Activated gamma-delta T cell treated with anti-CD3 and anti-CD28 coated beads, Interleukin-2, amount 50 U/mL, for 16 hours (primary cell): Measurements from ENCODE around the gene DDA1.

Source experiments
- DNase-seq: peaks from one replicate; pipeline ENCODE4 v3.0.0-alpha.2; 2020; ENCODE audit warnings: low read depth

DDA1 gene

GRCh38 chr19:17312189-17313113, 3.1 kb downstream of the DDA1 start:
- no peak for DNase-seq

- no peak for DNase-seq
Measured at GRCh38 chr19:17314007-17314593, 4.7 kb downstream of the DDA1 start.

- DNase-seq = no peak
Measured at GRCh38 chr19:17318966-17319365, 9.6 kb downstream of the DDA1 start.

GRCh38 chr19:17319473-17320238, 10.3 kb downstream of the DDA1 start:
- DNase-seq = no peak

- no peak for DNase-seq
Measured at GRCh38 chr19:17320435-17320834, 11.1 kb downstream of the DDA1 start.

GRCh38 chr19:17321655-17322489, 12.5 kb downstream of the DDA1 start:
- DNase-seq = no peak

- DNase-seq = no peak
Measured at GRCh38 chr19:17322854-17323253, 13.5 kb downstream of the DDA1 start.

- no peak for DNase-seq
Measured at GRCh38 chr19:17323300-17323963, 14.1 kb downstream of the DDA1 start.

GRCh38 chr19:17323964-17324332, 14.6 kb downstream of the DDA1 start:
- no peak for DNase-seq

- DNase-seq = no peak
Measured at GRCh38 chr19:17324357-17325114, 15.2 kb downstream of the DDA1 start.

- DNase-seq = no peak
Measured at GRCh38 chr19:17325133-17325532, 15.8 kb downstream of the DDA1 start.

GRCh38 chr19:17325881-17326594, 16.7 kb downstream of the DDA1 start:
- no peak for DNase-seq

GRCh38 chr19:17326595-17326966, 17.2 kb downstream of the DDA1 start:
- no peak for DNase-seq

- DNase-seq = no peak
Measured at GRCh38 chr19:17327068-17327653, 17.8 kb downstream of the DDA1 start.

GRCh38 chr19:17327654-17328516, 18.5 kb downstream of the DDA1 start:
- peak; percentile 29 for DNase-seq

- no peak for DNase-seq
Measured at GRCh38 chr19:17328517-17329365, 19.4 kb downstream of the DDA1 start.

- no peak for DNase-seq
Measured at GRCh38 chr19:17329366-17330261, 20.3 kb downstream of the DDA1 start.
